Measurements from ENCODE around the gene CNOT9. TPM values are rescaled to one million over a fixed set of nuclear protein-coding genes. Genes with fewer than 3 reads are reported as not detected.
"Not testable (repeated sequence)": the region's sequence is repeated elsewhere in the genome, so short reads cannot be mapped to it uniquely, and the experiment has no call there.

CNOT9 gene
- total RNA-seq (2014; rRNA removed; shearing (Covaris generic); ENCODE audit: low replicate concordance), result 50.0 and 74.9 TPM in 2 replicates

GRCh38 chr2:218568190-218569037 is at the start of gene CNOT9, which contains the start of gene USP37:
Gene CNOT9 (plus strand): TSS chr2:218568839. CDS start chr2:218568955, 116 bp downstream.
Gene USP37 (minus strand): TSS chr2:218568351. CDS start chr2:218558653, 9,698 bp downstream.
- Histone ChIP-seq H3K27ac (ENCODE audit: low read length) (peak within 1 kb of the TSS; percentile 79), H3K79me2 (ENCODE audit: low read length) (peaks cover 95% of the 10 kb centered on the region), H3K4me1 (ENCODE audit: low read length) (peaks cover 31% of the 10 kb centered on the region), H3K36me3 (ENCODE audit: insufficient read depth, low read length) (peaks cover 27% of the 10 kb centered on the region), H3K9ac (ENCODE audit: low read length) (peak within 1 kb of the TSS; percentile 95), H3K27me3 (ENCODE audit: low read length) (no peaks in the 10 kb centered on the region), H3K4me2 (ENCODE audit: low read depth, low read length, poor library complexity, severe bottlenecking) (peak within 1 kb of the TSS; percentile 86), H4K20me1 (ENCODE audit: insufficient read depth, low read depth, low read length) (no peaks in the 10 kb centered on the region), H2AFZ (ENCODE audit: low read length) (peak within 1 kb of the TSS; percentile 96), H3K9me2 (replicated peaks; ENCODE audit: insufficient read depth, low read length) (no peaks in the 10 kb centered on the region), H3K9me3 (ENCODE audit: low read length) (no peaks in the 10 kb centered on the region), H3K4me3 (ENCODE audit: low read length) (peak within 1 kb of the TSS; percentile 89)
- DNase-seq, result peak; percentile 99

GRCh38 chr2:218518876-218519275 is 49.8 kb upstream of the CNOT9 start:
- H3K36me3 ChIP-seq (ENCODE audit: insufficient read depth, low read length), result peaks cover 18% of the 10 kb centered on the region; the same call in 1 of the 2 replicates
- no peak overlapping the region for H3K9ac ChIP-seq (ENCODE audit: low read length)
- no peak overlapping the region for H3K27ac ChIP-seq (ENCODE audit: low read length)
- no peaks in the 10 kb centered on the region for H3K9me2 ChIP-seq (replicated peaks; ENCODE audit: insufficient read depth, low read length)
- H3K27me3 ChIP-seq (ENCODE audit: low read length), result no peaks in the 10 kb centered on the region
- H3K4me1 ChIP-seq (ENCODE audit: low read length), result no peaks in the 10 kb centered on the region
- peaks cover 29% of the 10 kb centered on the region for H3K79me2 ChIP-seq (ENCODE audit: low read length)
- no peak overlapping the region for H3K4me3 ChIP-seq (ENCODE audit: low read length)
- no peaks in the 10 kb centered on the region for H3K9me3 ChIP-seq (ENCODE audit: low read length)
- no peak overlapping the region for H3K4me2 ChIP-seq (ENCODE audit: low read depth, low read length, poor library complexity, severe bottlenecking)
- DNase-seq, result no peak
- H2AFZ ChIP-seq (ENCODE audit: low read length), result no peak overlapping the region
- no peaks in the 10 kb centered on the region for H4K20me1 ChIP-seq (ENCODE audit: insufficient read depth, low read depth, low read length)

GRCh38 chr2:218523651-218524050 is 45.0 kb upstream of the CNOT9 start:
- DNase-seq, result no peak
- Histone ChIP-seq H3K4me1 (ENCODE audit: low read length) (no peaks in the 10 kb centered on the region), H3K9me2 (replicated peaks; ENCODE audit: insufficient read depth, low read length) (no peaks in the 10 kb centered on the region), H3K36me3 (ENCODE audit: insufficient read depth, low read length) (peaks cover 36% of the 10 kb centered on the region), H3K4me2 (ENCODE audit: low read depth, low read length, poor library complexity, severe bottlenecking) (no peak overlapping the region), H3K9me3 (ENCODE audit: low read length) (no peaks in the 10 kb centered on the region), H4K20me1 (ENCODE audit: insufficient read depth, low read depth, low read length) (no peaks in the 10 kb centered on the region), H3K27me3 (ENCODE audit: low read length) (no peaks in the 10 kb centered on the region), H3K4me3 (ENCODE audit: low read length) (no peak overlapping the region), H2AFZ (ENCODE audit: low read length) (no peak overlapping the region), H3K9ac (ENCODE audit: low read length) (no peak overlapping the region), H3K27ac (ENCODE audit: low read length) (no peak overlapping the region), H3K79me2 (ENCODE audit: low read length) (no peaks in the 10 kb centered on the region)

GRCh38 chr2:218528409-218528808 is 40.2 kb upstream of the CNOT9 start:
- not testable (repeated sequence) for DNase-seq

GRCh38 chr2:218529990-218530389 is 38.6 kb upstream of the CNOT9 start:
- peaks cover 63% of the 10 kb centered on the region for H3K36me3 ChIP-seq (ENCODE audit: insufficient read depth, low read length)
- no peaks in the 10 kb centered on the region for H4K20me1 ChIP-seq (ENCODE audit: insufficient read depth, low read depth, low read length)
- no peak overlapping the region for H2AFZ ChIP-seq (ENCODE audit: low read length)
- H3K79me2 ChIP-seq (ENCODE audit: low read length), result no peaks in the 10 kb centered on the region
- no peaks in the 10 kb centered on the region for H3K4me1 ChIP-seq (ENCODE audit: low read length)
- H3K9ac ChIP-seq (ENCODE audit: low read length), result no peak overlapping the region
- H3K27me3 ChIP-seq (ENCODE audit: low read length), result no peaks in the 10 kb centered on the region
- H3K27ac ChIP-seq (ENCODE audit: low read length), result no peak overlapping the region
- no peaks in the 10 kb centered on the region for H3K9me2 ChIP-seq (replicated peaks; ENCODE audit: insufficient read depth, low read length)
- no peak overlapping the region for H3K4me2 ChIP-seq (ENCODE audit: low read depth, low read length, poor library complexity, severe bottlenecking)
- H3K9me3 ChIP-seq (ENCODE audit: low read length), result no peaks in the 10 kb centered on the region
- no peak overlapping the region for H3K4me3 ChIP-seq (ENCODE audit: low read length)
- DNase-seq, result no peak

More at GRCh38 chr2:218528409-218528808, 40.2 kb upstream of the CNOT9 start:
- not testable (repeated sequence) for H2AFZ ChIP-seq (ENCODE audit: low read length); H3K9me3 ChIP-seq (ENCODE audit: low read length); H3K4me3 ChIP-seq (ENCODE audit: low read length); H4K20me1 ChIP-seq (ENCODE audit: insufficient read depth, low read depth, low read length); H3K27me3 ChIP-seq (ENCODE audit: low read length); H3K4me1 ChIP-seq (ENCODE audit: low read length); H3K9me2 ChIP-seq (replicated peaks; ENCODE audit: insufficient read depth, low read length); H3K4me2 ChIP-seq (ENCODE audit: low read depth, low read length, poor library complexity, severe bottlenecking); H3K9ac ChIP-seq (ENCODE audit: low read length); H3K27ac ChIP-seq (ENCODE audit: low read length); H3K79me2 ChIP-seq (ENCODE audit: low read length)
- peaks cover 68% of the 10 kb centered on the region for H3K36me3 ChIP-seq (ENCODE audit: insufficient read depth, low read length)

GRCh38 chr2:218536804-218537494 is 31.7 kb upstream of the CNOT9 start:
- Histone ChIP-seq H3K27ac (ENCODE audit: low read length) (no peak overlapping the region), H3K79me2 (ENCODE audit: low read length) (peaks cover 7% of the 10 kb centered on the region), H4K20me1 (ENCODE audit: insufficient read depth, low read depth, low read length) (no peaks in the 10 kb centered on the region), H2AFZ (ENCODE audit: low read length) (no peak overlapping the region), H3K4me2 (ENCODE audit: low read depth, low read length, poor library complexity, severe bottlenecking) (no peak overlapping the region), H3K4me1 (ENCODE audit: low read length) (no peaks in the 10 kb centered on the region), H3K9ac (ENCODE audit: low read length) (no peak overlapping the region), H3K9me3 (ENCODE audit: low read length) (no peaks in the 10 kb centered on the region), H3K36me3 (ENCODE audit: insufficient read depth, low read length) (peaks cover 17% of the 10 kb centered on the region), H3K27me3 (ENCODE audit: low read length) (no peaks in the 10 kb centered on the region), H3K4me3 (ENCODE audit: low read length) (no peak overlapping the region), H3K9me2 (replicated peaks; ENCODE audit: insufficient read depth, low read length) (no peaks in the 10 kb centered on the region)
- DNase-seq, result no peak

- H3K4me3 ChIP-seq (ENCODE audit: low read length), result no peak overlapping the region
- H3K4me2 ChIP-seq (ENCODE audit: low read depth, low read length, poor library complexity, severe bottlenecking), result no peak overlapping the region
- no peak overlapping the region for H3K27ac ChIP-seq (ENCODE audit: low read length)
- no peaks in the 10 kb centered on the region for H3K4me1 ChIP-seq (ENCODE audit: low read length)
- no peaks in the 10 kb centered on the region for H3K27me3 ChIP-seq (ENCODE audit: low read length)
- no peaks in the 10 kb centered on the region for H3K9me2 ChIP-seq (replicated peaks; ENCODE audit: insufficient read depth, low read length)
- H3K79me2 ChIP-seq (ENCODE audit: low read length), result peaks cover 7% of the 10 kb centered on the region
- H4K20me1 ChIP-seq (ENCODE audit: insufficient read depth, low read depth, low read length), result no peaks in the 10 kb centered on the region
- H2AFZ ChIP-seq (ENCODE audit: low read length), result no peak overlapping the region
- no peak overlapping the region for H3K9ac ChIP-seq (ENCODE audit: low read length)
- H3K36me3 ChIP-seq (ENCODE audit: insufficient read depth, low read length), result peaks cover 20% of the 10 kb centered on the region
- no peak for DNase-seq
- H3K9me3 ChIP-seq (ENCODE audit: low read length), result no peaks in the 10 kb centered on the region
Observed at GRCh38 chr2:218540015-218540414, 28.6 kb upstream of the CNOT9 start.

GRCh38 chr2:218546012-218546411 is 22.6 kb upstream of the CNOT9 start:
- no peaks in the 10 kb centered on the region for H4K20me1 ChIP-seq (ENCODE audit: insufficient read depth, low read depth, low read length)
- no peaks in the 10 kb centered on the region for H3K27me3 ChIP-seq (ENCODE audit: low read length)
- H3K4me3 ChIP-seq (ENCODE audit: low read length), result no peak overlapping the region
- no peaks in the 10 kb centered on the region for H3K9me2 ChIP-seq (replicated peaks; ENCODE audit: insufficient read depth, low read length)
- H3K9me3 ChIP-seq (ENCODE audit: low read length), result no peaks in the 10 kb centered on the region
- peaks cover 10% of the 10 kb centered on the region; the same call in 1 of the 2 replicates for H3K79me2 ChIP-seq (ENCODE audit: low read length)
- no peak overlapping the region for H3K27ac ChIP-seq (ENCODE audit: low read length)
- H3K4me2 ChIP-seq (ENCODE audit: low read depth, low read length, poor library complexity, severe bottlenecking), result no peak overlapping the region
- H2AFZ ChIP-seq (ENCODE audit: low read length), result no peak overlapping the region
- H3K9ac ChIP-seq (ENCODE audit: low read length), result no peak overlapping the region
- peaks cover 53% of the 10 kb centered on the region; the same call in 1 of the 2 replicates for H3K36me3 ChIP-seq (ENCODE audit: insufficient read depth, low read length)
- H3K4me1 ChIP-seq (ENCODE audit: low read length), result no peaks in the 10 kb centered on the region
- no peak for DNase-seq

All from Karpas-422 (cell line).